SK-N-SH (cell line): Measurements from ENCODE around the gene ACIN1. TPM values are rescaled to one million over a fixed set of nuclear protein-coding genes. Genes with fewer than 3 reads are reported as not detected.
A peak's percentile ranks its signal among the peaks of the same experiment; 100 is the strongest.

Source experiments
- CTCF ChIA-PET: fragments of 300-600, 350-600 bp; formaldehyde crosslinking; extraction: SDS; loops from one replicate; lab custom pipeline; 2021; lab: Yijun Ruan, JAX
- POLR2A ChIA-PET: fragments of 350-600 bp; sonication (Branson Sonifier 250); formaldehyde crosslinking; extraction: SDS; loops from one replicate; lab custom pipeline; 2020; ENCODE audit warnings: antibody characterized with exemption, inconsistent platforms; lab: Yijun Ruan, JAX
- DNase-seq: peaks from one replicate; pipeline ENCODE4 v3.0.0; 2012
- H2AFZ ChIP-seq: fragments of 200-600 bp; sonication (generic); 2 replicates; pipeline ENCODE4 v1.8.1; 2016; ENCODE audit warnings: antibody characterized with exemption, mild to moderate bottlenecking, low read depth
- H3F3A ChIP-seq: fragments of 200-600 bp; sonication (generic); replicated peaks from 2 replicates; pipeline ENCODE3; 2016; ENCODE audit warnings: antibody characterized with exemption, mild to moderate bottlenecking; ENCODE audit not compliant: insufficient read depth
- H3K27ac ChIP-seq, 2 experiments: fragments of 200-500 bp in 1 of 2; fragments of 200-600 bp in 1 of 2; sonication (Bioruptor generic) in 1 of 2; sonication (generic), shearing (Covaris generic) in 1 of 2; 2 replicates each; pipeline versions ENCODE4 v1.5.1 to v1.6.1; 2014 to 2016; ENCODE audit warnings: low read depth in 2 of 2, inconsistent platforms in 1 of 2, low read length in 1 of 2, mild to moderate bottlenecking in 1 of 2, mixed read lengths in 1 of 2
- H3K27me3 ChIP-seq: fragments of 200-600 bp; sonication (generic), shearing (Covaris generic); 2 replicates; pipeline ENCODE4 v1.6.1; 2016; ENCODE audit warnings: mixed run types; ENCODE audit not compliant: insufficient read depth
- H3K36me3 ChIP-seq, 2 experiments: fragments of 200-500 bp in 1 of 2; fragments of 200-600 bp in 1 of 2; sonication (Bioruptor generic) in 1 of 2; sonication (generic) in 1 of 2; replicated peaks in 1 of 2; 2 replicates each; pipeline versions ENCODE3 to v1.5.1; 2014 to 2016; ENCODE audit warnings: low read length in 1 of 2, mild to moderate bottlenecking in 1 of 2; ENCODE audit not compliant: insufficient read depth in 2 of 2, control insufficient read depth in 1 of 2
- H3K4me1 ChIP-seq, 2 experiments: fragments of 200-500 bp in 1 of 2; fragments of 200-600 bp in 1 of 2; sonication (Bioruptor generic) in 1 of 2; sonication (generic), shearing (Covaris generic) in 1 of 2; 2 replicates each; pipeline versions ENCODE4 v1.5.1 to v1.6.1; 2014 to 2016; ENCODE audit warnings: low read depth in 1 of 2, low read length in 1 of 2, mixed run types in 1 of 2; ENCODE audit not compliant: insufficient read depth in 2 of 2, control insufficient read depth in 1 of 2
- H3K4me2 ChIP-seq: fragments of 200-600 bp; sonication (generic), shearing (Covaris generic); 2 replicates; pipeline ENCODE4 v1.6.1; 2017; ENCODE audit warnings: mixed run types
- H3K4me3 ChIP-seq, 2 experiments: fragments of 200-500 bp in 1 of 2; fragments of 200-600 bp in 1 of 2; sonication (Bioruptor generic) in 1 of 2; sonication (generic), shearing (Covaris generic) in 1 of 2; 2 replicates each; pipeline versions ENCODE4 v1.5.1 to v1.8.1; 2014 to 2016; ENCODE audit warnings: low read depth in 2 of 2, inconsistent platforms in 1 of 2, low read length in 1 of 2, mild to moderate bottlenecking in 1 of 2, mixed read lengths in 1 of 2, moderate library complexity in 1 of 2
- H3K79me2 ChIP-seq: fragments of 200-600 bp; sonication (generic); 2 replicates; pipeline ENCODE4 v1.8.1; 2017; ENCODE audit warnings: mild to moderate bottlenecking; ENCODE audit not compliant: insufficient read depth
- H3K9ac ChIP-seq: fragments of 200-600 bp; sonication (generic); 2 replicates; pipeline ENCODE4 v1.6.1; 2017; ENCODE audit warnings: mixed run types
- H3K9me2 ChIP-seq: fragments of 200-600 bp; sonication (generic); 2 replicates; pipeline ENCODE4 v1.6.1; 2017; ENCODE audit warnings: mixed run types
- H3K9me3 ChIP-seq: fragments of 200-600 bp; sonication (generic); 2 replicates; pipeline ENCODE4 v1.6.1; 2017; ENCODE audit warnings: mixed run types, mild to moderate bottlenecking, moderate library complexity
- H4K20me1 ChIP-seq: fragments of 200-600 bp; sonication (generic); 2 replicates; pipeline ENCODE4 v1.6.1; 2017; ENCODE audit warnings: mild to moderate bottlenecking, mixed run types; ENCODE audit not compliant: insufficient read depth
- CHD2 ChIP-seq: fragments of 150-350 bp; IDR thresholded peaks from 2 replicates; pipeline ENCODE4 v1.6.1; 2018; ENCODE audit warnings: low read length; ENCODE audit not compliant: partially characterized antibody
- EP300 ChIP-seq, 2 experiments: IDR thresholded peaks; 2 replicates each; pipeline versions ENCODE4 v1.4.0 to v1.6.1; 2012; ENCODE audit warnings: borderline replicate concordance in 1 of 2, low read depth in 1 of 2, low read length in 1 of 2
- MAX ChIP-seq: IDR thresholded peaks from 2 replicates; pipeline ENCODE4 v1.4.0; 2012; ENCODE audit warnings: low read depth
- MEF2A ChIP-seq: IDR thresholded peaks from 2 replicates; pipeline ENCODE4 v1.4.0; 2012; ENCODE audit warnings: low read depth, borderline replicate concordance
- MXI1 ChIP-seq: IDR thresholded peaks from 2 replicates; pipeline ENCODE4 v1.6.1; 2012; ENCODE audit warnings: mild to moderate bottlenecking, low read depth, low read length, improper control_type of control experiment
- NFIC ChIP-seq: IDR thresholded peaks from 2 replicates; pipeline ENCODE4 v1.4.0; 2012; ENCODE audit warnings: borderline replicate concordance
- RAD21 ChIP-seq: IDR thresholded peaks from 2 replicates; pipeline ENCODE4 v1.6.1; 2012; ENCODE audit warnings: mild to moderate bottlenecking, low read length
- RCOR1 ChIP-seq: fragments of 150-350 bp; IDR thresholded peaks from 2 replicates; pipeline ENCODE4 v1.6.1; 2017; ENCODE audit warnings: antibody characterized with exemption, low read length
- REST ChIP-seq: IDR thresholded peaks from 2 replicates; pipeline ENCODE4 v1.6.1; 2012; ENCODE audit warnings: mild to moderate bottlenecking, low read depth, low read length, moderate library complexity
- RXRA ChIP-seq: IDR thresholded peaks from 2 replicates; pipeline ENCODE4 v1.4.0; 2012; ENCODE audit warnings: low read depth, mild to moderate bottlenecking, borderline replicate concordance
- SIN3A ChIP-seq: IDR thresholded peaks from 2 replicates; pipeline ENCODE4 v1.6.1; 2012; ENCODE audit warnings: low read depth, mild to moderate bottlenecking, low read length, moderate library complexity, borderline replicate concordance
- SMC3 ChIP-seq: IDR thresholded peaks from 2 replicates; pipeline ENCODE4 v1.6.1; 2012; ENCODE audit warnings: low read depth, low read length, improper control_type of control experiment
- TAF1 ChIP-seq: IDR thresholded peaks from 2 replicates; pipeline ENCODE4 v1.6.1; 2012; ENCODE audit warnings: low read depth, mild to moderate bottlenecking, low read length, moderate library complexity, borderline replicate concordance
- TCF12 ChIP-seq: IDR thresholded peaks from 2 replicates; pipeline ENCODE4 v1.4.0; 2012
- WGBS: methylation state at CpG from one replicate; pipeline ENCODE4 v1.1.6; 2017; ENCODE audit warnings: low lambda C conversion rate; 5-methylcytosine and 5-hydroxymethylcytosine counted together
- polyA plus RNA-seq, 3 experiments: library from polyadenylated mRNA; depleted of rRNA; stranded (reverse); fragments of >200 nt; gene quantifications; 2 replicates each; pipeline ENCODE4 v1.2.3, GENCODE V29; 2012
- TF ChIP-seq, protein P1 (sequence below): IDR thresholded peaks from 2 replicates; pipeline ENCODE4 v1.4.0; 2012; ENCODE audit warnings: low read depth, borderline replicate concordance
- TF ChIP-seq, protein P2 (sequence below): fragments of 150-350 bp; IDR thresholded peaks from 2 replicates; pipeline ENCODE4 v1.6.1; 2017; ENCODE audit warnings: antibody characterized with exemption, low read length, low read depth, borderline replicate concordance

ACIN1 gene
- polyA plus RNA-seq, 1 of the 3 experiments (the other 2 are of a cell fraction), result 159 TPM

GRCh38 chr14:23055621-23056144 lies 39.3 kb downstream of the ACIN1 start:
- DNase-seq, result peak; percentile 96
- ChIA-PET POLR2A (interaction anchor here (0.9 to 3.9 kb wide), 7 partner anchors 10 to 73 kb away, joined by 3 to 33 read pairs (median 6); partner anchors contain the start of genes AJUBA and PSMB5), CTCF (interaction anchor here (0.6 to 33.1 kb wide), 19 partner anchors 9 to 672 kb away, joined by 3 to 1566 read pairs (median 4); partner anchors contain the start of genes AJUBA, PRMT5 and PSMB5)
- peaks cover 34% of the 10 kb centered on the region for H3F3A ChIP-seq
- H3K79me2 ChIP-seq, result peaks cover 6% of the 10 kb centered on the region; the same call in 1 of the 2 replicates
- H2AFZ ChIP-seq, result no peak overlapping the region
- H3K36me3 ChIP-seq, result peaks cover 14 to 25% of the 10 kb centered on the region in 2 experiments
- no peaks in the 10 kb centered on the region; the same call in 1 of the 2 replicates for H4K20me1 ChIP-seq
- H3K4me2 ChIP-seq, result peak overlapping the region; percentile 96
- WGBS, result 50% methylated on average over 1 of the region's 6 CpGs
- no peak overlapping the region for H3K9ac ChIP-seq
- no peaks in the 10 kb centered on the region for H3K27me3 ChIP-seq
- H3K27ac ChIP-seq, result peak overlapping the region in 1 of 2 experiments; percentile 90; a peak in 2 of 4 replicates
- H3K4me3 ChIP-seq, result peak overlapping the region in 1 of 2 experiments; percentile 82; a peak in 2 of 4 replicates
- no peaks in the 10 kb centered on the region for H3K9me2 ChIP-seq
- H3K4me1 ChIP-seq, result peaks cover 14 to 26% of the 10 kb centered on the region in 2 experiments; a peak in 3 of 4 replicates
- peak; percentile 6; the same call in 1 of the 2 replicates for TF ChIP-seq SMC3
- TF ChIP-seq EP300 (IDR thresholded peaks at IDR 0.05; ENCODE audit: borderline replicate concordance in 1 of 2, low read depth in 1 of 2, low read length in 1 of 2), result peak in 1 of 2 experiments; percentile 38; a peak in 1 of 4 replicates
- peak; percentile 87 for TF ChIP-seq MAX
- peak; percentile 74 for TF ChIP-seq CHD2
- peak; percentile 67 for TF ChIP-seq RCOR1
- TF ChIP-seq SIN3A, result no peak
- peak; percentile 50; the same call in 1 of the 2 replicates for TF ChIP-seq NFIC
- peak; percentile 46; the same call in 1 of the 2 replicates for TF ChIP-seq TCF12
- peak; percentile 98 for TF ChIP-seq MXI1
- no peak for TF ChIP-seq MEF2A
- no peak for TF ChIP-seq TAF1
- TF ChIP-seq RXRA, result no peak
- TF ChIP-seq, protein P1, sequence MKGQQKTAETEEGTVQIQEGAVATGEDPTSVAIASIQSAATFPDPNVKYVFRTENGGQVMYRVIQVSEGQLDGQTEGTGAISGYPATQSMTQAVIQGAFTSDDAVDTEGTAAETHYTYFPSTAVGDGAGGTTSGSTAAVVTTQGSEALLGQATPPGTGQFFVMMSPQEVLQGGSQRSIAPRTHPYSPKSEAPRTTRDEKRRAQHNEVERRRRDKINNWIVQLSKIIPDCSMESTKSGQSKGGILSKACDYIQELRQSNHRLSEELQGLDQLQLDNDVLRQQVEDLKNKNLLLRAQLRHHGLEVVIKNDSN, result peak; percentile 78; the same call in 1 of the 2 replicates
- TF ChIP-seq RAD21, result 0 out of 2 replicates have a peak, but pooled peaks have one; percentile 5
- TF ChIP-seq, protein P2, sequence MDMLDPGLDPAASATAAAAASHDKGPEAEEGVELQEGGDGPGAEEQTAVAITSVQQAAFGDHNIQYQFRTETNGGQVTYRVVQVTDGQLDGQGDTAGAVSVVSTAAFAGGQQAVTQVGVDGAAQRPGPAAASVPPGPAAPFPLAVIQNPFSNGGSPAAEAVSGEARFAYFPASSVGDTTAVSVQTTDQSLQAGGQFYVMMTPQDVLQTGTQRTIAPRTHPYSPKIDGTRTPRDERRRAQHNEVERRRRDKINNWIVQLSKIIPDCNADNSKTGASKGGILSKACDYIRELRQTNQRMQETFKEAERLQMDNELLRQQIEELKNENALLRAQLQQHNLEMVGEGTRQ, result peak; percentile 47; the same call in 1 of the 2 replicates
- peak; percentile 83 for TF ChIP-seq REST
- no peaks in the 10 kb centered on the region for H3K9me3 ChIP-seq
